ENCODE measurements around the gene HECTD4. TPM values are rescaled to one million over a fixed set of nuclear protein-coding genes. Genes with fewer than 3 reads are reported as not detected.

HECTD4 gene
- total and polyA plus RNA-seq, 2 donors (not counting 1 experiment from before 2014, with no cell fraction given): 46.4 to 92.2 TPM

- Histone ChIP-seq H3K4me1 (ENCODE audit: control insufficient read depth in 2 of 2, insufficient read depth in 2 of 2, low read length in 2 of 2) (no peaks in the 10 kb centered on the region), H3K27ac (ENCODE audit: low read length in 2 of 2) (no peak overlapping the region), H3K4me2 (replicated peaks; ENCODE audit: low read depth, low read length, poor library complexity, severe bottlenecking) (no peak overlapping the region), H3K9ac (ENCODE audit: low read length) (no peak overlapping the region), H3K27me3 (replicated peaks in 1 of 4; ENCODE audit: control extremely low read depth in 1 of 4, control insufficient read depth in 3 of 4, insufficient read depth in 4 of 4, low read length in 3 of 4) (no peaks in the 10 kb centered on the region), H2AFZ (ENCODE audit: insufficient read depth, low read depth, low read length, poor library complexity, severe bottlenecking) (no peak overlapping the region), H3K79me2 (ENCODE audit: control insufficient read depth, insufficient read depth, low read length) (no peaks in the 10 kb centered on the region), H3K4me3 (ENCODE audit: control extremely low read depth in 1 of 5, extremely low read depth in 1 of 5, insufficient read depth in 1 of 5, low read depth in 2 of 5, low read length in 4 of 5) (no peak overlapping the region), H3K9me3 (ENCODE audit: control extremely low read depth in 1 of 3, control insufficient read depth in 2 of 3, insufficient read depth in 1 of 3, low read length in 2 of 3) (no peaks in the 10 kb centered on the region), H4K20me1 (ENCODE audit: control insufficient read depth, insufficient read depth, low read length, poor library complexity, severe bottlenecking) (no peaks in the 10 kb centered on the region), H3K36me3 (replicated peaks in 1 of 2; ENCODE audit: control extremely low read depth in 1 of 2, control insufficient read depth in 1 of 2, extremely low read depth in 1 of 2, insufficient read depth in 2 of 2, low read length in 1 of 2) (peaks cover 3 to 67% of the 10 kb centered on the region in 2 experiments)
- H3K4me1 Mint-ChIP-seq: no peaks in the 10 kb centered on the region
- H3K27me3 Mint-ChIP-seq: no peaks in the 10 kb centered on the region
- ChIA-PET POLR2A (no interaction called here), CTCF (interaction anchor here (1.0 kb wide), 1 partner anchor 175 kb away, joined by 3 read pairs; no protein-coding TSS in a partner anchor)
- TF ChIP-seq CTCF (IDR thresholded peaks at IDR 0.05) (no peak), EZH2 (IDR thresholded peaks at IDR 0.05; ENCODE audit: borderline replicate concordance, insufficient read depth, low read depth, low read length, poor library complexity, severe bottlenecking) (no peak)
- no peaks in the 10 kb centered on the region for H3K9me3 Mint-ChIP-seq (ENCODE audit: insufficient read depth)
- H3K27ac Mint-ChIP-seq: no peak overlapping the region
- H3K4me3 Mint-ChIP-seq: no peak overlapping the region
- intact Hi-C loops (cut with micrococcal nuclease): no loop called here
- ATAC-seq (ENCODE audit: low read depth): no peak
- no peak for DNase-seq
- WGBS (ENCODE audit: insufficient coverage): 99% methylated on average over 12 of the region's 13 CpGs
Measured at GRCh38 chr12:112192475-112192874, 189.8 kb downstream of the HECTD4 start.

DNA sequence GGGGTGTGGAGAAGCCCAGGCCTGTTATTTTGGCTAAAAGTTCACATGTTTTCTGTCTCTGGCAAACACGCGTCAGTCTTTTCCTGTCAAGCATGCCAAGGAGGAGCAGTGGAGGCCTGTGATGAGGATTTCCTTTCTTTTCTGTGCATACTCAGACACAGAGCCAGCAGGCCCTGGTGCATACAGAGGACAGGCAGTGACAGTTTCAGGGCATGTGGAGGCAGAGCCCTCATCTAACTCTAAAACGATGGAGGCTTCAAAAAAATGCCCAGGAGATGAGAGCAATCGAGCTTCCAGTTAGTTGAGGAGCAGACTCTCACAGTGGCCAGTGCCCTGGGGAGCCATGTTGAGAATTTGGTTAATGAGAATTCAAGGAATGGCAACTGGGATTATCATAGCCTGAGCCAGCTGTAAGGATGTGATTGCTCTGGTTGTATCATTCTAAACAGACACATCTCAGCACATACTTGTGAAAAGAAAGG is 190.3 kb downstream of the HECTD4 start:
- Histone ChIP-seq H3K79me2 (ENCODE audit: control insufficient read depth, insufficient read depth, low read length) (no peaks in the 10 kb centered on the region), H4K20me1 (ENCODE audit: control insufficient read depth, insufficient read depth, low read length, poor library complexity, severe bottlenecking) (no peaks in the 10 kb centered on the region), H3K27me3 (replicated peaks in 1 of 4; ENCODE audit: control extremely low read depth in 1 of 4, control insufficient read depth in 3 of 4, insufficient read depth in 4 of 4, low read length in 3 of 4) (no peaks in the 10 kb centered on the region), H3K4me1 (ENCODE audit: control insufficient read depth in 2 of 2, insufficient read depth in 2 of 2, low read length in 2 of 2) (no peaks in the 10 kb centered on the region), H3K27ac (ENCODE audit: low read length in 2 of 2) (no peak overlapping the region), H3K4me2 (replicated peaks; ENCODE audit: low read depth, low read length, poor library complexity, severe bottlenecking) (no peak overlapping the region), H2AFZ (ENCODE audit: insufficient read depth, low read depth, low read length, poor library complexity, severe bottlenecking) (no peak overlapping the region), H3K9ac (ENCODE audit: low read length) (no peak overlapping the region), H3K9me3 (ENCODE audit: control extremely low read depth in 1 of 3, control insufficient read depth in 2 of 3, insufficient read depth in 1 of 3, low read length in 2 of 3) (no peaks in the 10 kb centered on the region), H3K4me3 (ENCODE audit: control extremely low read depth in 1 of 5, extremely low read depth in 1 of 5, insufficient read depth in 1 of 5, low read depth in 2 of 5, low read length in 4 of 5) (no peak overlapping the region), H3K36me3 (replicated peaks in 1 of 2; ENCODE audit: control extremely low read depth in 1 of 2, control insufficient read depth in 1 of 2, extremely low read depth in 1 of 2, insufficient read depth in 2 of 2, low read length in 1 of 2) (peaks cover 3 to 67% of the 10 kb centered on the region in 2 experiments)
- POLR2A ChIA-PET: no interaction called here
- 97% methylated on average over 4 of the region's 4 CpGs for WGBS (ENCODE audit: insufficient coverage)
- intact Hi-C loops (cut with micrococcal nuclease): no loop called here
- no peak for ATAC-seq (ENCODE audit: low read depth)
- CTCF ChIA-PET: no interaction called here
- DNase-seq: no peak
- TF ChIP-seq CTCF (IDR thresholded peaks at IDR 0.05): no peak
- no peak overlapping the region for H3K4me3 Mint-ChIP-seq
- H3K4me1 Mint-ChIP-seq: no peaks in the 10 kb centered on the region
- no peak overlapping the region for H3K27ac Mint-ChIP-seq
- H3K9me3 Mint-ChIP-seq (ENCODE audit: insufficient read depth): no peaks in the 10 kb centered on the region
- H3K27me3 Mint-ChIP-seq: no peaks in the 10 kb centered on the region

Measured in B cell (primary cell).